HT-29 (cell line): Measurements from ENCODE around the gene NQO1. TPM values are rescaled to one million over a fixed set of nuclear protein-coding genes. Genes with fewer than 3 reads are reported as not detected.
"Not testable (repeated sequence)": the region's sequence is repeated elsewhere in the genome, so short reads cannot be mapped to it uniquely, and the experiment has no call there.

ENCODE experiments used
- DNase-seq: peaks from one replicate; pipeline ENCODE4 v3.0.0-alpha.2; 2015; ENCODE audit warnings: low spot score
- total RNA-seq: library from RNA; depleted of rRNA; stranded (reverse); fragments of >200 nt; shearing (Covaris generic); gene quantifications from 2 replicates; pipeline ENCODE4 v1.2.3, GENCODE V29; 2014

The NQO1 gene
- total RNA-seq, 1 experiment from 2014 or later: 560 TPM

DNA sequence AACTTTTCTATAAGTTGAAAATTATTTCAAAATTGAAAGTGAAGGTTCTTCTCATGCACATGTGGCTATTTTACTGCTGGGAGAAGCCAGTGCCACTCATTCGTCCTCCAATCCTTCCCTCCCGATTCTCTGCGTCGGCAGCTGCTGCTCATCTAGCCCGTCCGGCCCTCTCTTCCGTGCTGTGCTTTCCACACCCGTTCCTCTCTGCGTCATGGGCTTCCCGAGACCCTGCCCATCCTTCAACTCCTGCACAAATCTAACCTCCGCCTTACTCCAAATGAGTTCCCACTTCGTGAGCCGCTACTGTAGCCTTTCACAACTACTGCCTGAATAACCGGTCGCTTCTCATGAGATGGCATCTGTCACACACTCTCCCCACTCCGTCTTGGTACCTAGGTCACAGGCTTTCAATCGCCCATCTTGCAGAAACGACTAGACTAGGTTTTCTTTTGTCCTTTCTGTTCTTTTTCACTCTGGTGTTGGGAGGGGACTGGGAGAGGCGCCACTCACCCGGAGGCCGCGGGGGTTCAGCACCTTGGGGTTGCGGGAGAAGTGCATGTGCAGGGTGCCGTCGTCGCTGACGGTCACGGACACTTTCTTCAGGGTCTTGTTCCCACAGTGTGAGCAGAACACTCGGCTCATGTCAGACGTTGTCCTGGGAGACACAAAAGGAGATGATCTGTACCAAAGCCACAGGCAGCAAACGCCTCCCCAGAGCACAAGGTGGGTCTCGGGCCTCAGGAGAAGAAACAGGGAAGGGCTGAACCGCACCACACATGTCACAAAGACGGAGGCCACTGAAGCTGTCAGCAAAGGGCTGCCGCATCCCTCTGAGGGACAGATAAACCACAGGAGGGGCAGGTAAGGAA is 18.2 kb upstream of the NQO1 start:
- no peak for DNase-seq

DNA sequence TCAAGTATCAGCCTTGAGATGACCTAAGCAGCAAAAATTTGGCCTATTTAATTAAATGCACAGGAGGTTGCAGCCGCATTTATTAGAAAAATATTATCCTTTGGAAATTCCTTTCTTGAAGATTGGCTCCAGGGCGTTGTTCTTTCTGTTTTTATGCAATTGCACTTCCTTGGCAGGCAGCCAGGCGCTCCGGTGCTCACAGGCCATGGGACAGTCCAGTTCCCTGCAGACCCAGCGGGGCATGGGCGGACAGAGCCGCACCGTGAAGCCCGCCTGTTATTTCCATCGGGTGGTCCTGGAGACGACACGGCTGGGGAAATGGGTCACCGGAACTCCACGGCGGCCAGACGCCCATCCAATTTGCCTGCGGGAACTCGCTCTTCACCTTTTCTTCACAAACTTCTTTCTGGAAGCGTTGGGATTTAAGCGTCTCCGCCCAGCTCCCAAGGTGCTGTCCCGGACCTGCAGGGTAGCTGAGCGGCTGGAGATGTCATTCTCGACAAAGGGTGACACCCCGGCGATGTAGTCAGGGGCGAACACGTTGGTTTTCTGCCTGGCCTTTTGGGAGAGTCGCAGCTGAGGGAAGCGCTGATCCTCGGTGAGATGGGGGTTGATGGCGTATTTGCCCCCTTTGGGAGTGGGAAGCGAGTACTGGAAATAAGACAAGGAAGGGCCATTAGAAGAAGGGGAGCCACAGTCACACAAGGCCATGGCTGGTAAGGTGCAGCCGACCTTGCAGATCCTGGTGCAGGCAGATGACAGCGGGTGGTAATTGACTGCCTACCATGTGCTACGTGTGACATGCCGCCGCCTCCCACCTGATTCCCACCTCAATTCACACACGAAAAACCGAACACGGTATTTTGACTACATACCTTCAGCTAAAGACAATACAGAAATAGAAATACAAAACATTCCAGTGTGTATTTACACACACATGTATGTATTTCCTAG is 15.9 kb upstream of the NQO1 start:
- peak; percentile 60 for DNase-seq

GRCh38 chr16:69741519-69741918 is 15.2 kb upstream of the NQO1 start:
- DNase-seq: no peak

DNA sequence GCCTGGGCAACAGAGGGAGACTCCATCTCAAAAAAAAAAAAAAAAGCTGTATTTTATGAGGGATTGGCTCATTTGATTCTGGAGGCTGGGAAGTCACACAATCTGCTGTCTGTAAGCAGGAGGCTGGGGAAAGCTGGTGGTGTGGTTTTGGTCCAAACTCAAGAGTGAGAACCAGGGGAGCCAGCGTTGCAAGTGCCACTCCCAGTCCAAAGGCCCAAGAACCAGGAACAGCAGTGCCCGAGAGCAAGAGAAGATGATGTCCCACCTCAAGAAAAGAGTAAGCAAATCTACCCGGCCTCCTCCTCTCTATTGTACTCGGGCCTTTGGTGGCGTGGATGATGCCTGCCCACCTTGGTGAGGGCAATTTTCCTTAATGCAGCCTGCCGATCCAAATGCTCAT is 5.7 kb upstream of the NQO1 start:
- DNase-seq: no peak

GRCh38 chr16:69731280-69731679 is 4.9 kb upstream of the NQO1 start:
- DNase-seq: not testable (repeated sequence)

DNA sequence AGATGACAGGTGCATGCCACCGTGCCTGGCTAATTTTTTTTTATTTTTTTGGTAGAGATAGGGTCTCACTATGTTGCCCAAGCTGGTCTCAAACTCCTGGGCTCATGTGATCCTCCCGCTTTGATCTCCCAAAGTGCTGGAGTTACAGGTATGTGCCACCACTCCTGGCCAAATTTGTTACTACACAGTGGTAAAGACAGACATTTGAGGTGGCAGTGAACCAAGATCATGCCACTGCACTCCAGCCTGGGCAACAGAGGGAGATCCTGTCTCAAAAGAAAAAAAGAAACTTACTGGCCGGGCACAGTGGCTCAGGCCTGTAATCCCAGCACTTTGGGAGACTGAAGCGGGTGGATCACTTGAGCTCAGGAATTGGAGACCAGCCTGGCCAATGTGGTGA is 2.7 kb upstream of the NQO1 start:
- DNase-seq: not testable (repeated sequence)

DNA sequence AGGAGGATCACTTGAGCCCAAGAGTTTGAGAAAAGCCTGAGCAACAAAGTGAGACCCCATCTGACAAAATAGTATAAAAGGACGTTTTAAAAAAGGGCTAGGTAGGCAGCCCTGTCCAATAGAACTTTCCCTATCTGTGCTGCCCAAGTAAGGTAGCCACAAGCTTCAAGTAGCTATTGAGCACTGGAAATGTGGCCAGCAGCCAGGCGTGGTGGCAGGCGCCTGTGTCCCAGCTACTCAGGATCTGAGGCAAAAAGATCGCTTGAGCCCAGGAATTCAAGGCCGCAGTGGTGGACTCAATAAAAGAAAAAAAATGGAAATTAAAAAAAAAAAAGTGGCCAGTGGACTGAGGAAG is 1.5 kb upstream of the NQO1 start:
- DNase-seq: peak; percentile 45

- peak; percentile 42 for DNase-seq
These were observed 664 bp downstream of the NQO1 start for GRCh38 chr16:69725480-69726312.

DNA sequence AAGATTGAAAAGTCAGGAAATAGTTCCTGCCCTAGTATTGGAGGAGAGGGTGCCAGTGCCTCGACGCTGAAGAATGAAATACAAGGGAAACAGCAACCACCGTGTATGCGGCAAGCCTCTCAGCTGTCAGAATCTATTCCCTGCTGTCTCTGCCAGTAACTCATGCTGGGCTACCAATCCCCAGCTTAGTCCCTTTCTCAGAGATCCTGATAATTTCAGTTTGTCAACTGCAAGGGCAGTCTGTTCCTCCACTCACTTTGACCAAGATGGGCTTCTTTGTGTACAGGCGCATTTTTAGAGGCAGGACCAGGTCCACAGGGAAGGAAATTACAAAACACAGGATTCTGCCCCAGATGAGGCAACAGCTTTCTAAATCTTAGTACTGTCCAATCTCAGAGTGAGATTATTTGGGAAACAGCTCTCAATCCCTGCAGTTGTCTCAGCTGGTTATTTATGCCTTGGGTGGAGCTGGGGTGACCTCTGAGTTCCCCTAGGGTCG is 1.3 kb downstream of the NQO1 start:
- DNase-seq: peak; percentile 48

DNA sequence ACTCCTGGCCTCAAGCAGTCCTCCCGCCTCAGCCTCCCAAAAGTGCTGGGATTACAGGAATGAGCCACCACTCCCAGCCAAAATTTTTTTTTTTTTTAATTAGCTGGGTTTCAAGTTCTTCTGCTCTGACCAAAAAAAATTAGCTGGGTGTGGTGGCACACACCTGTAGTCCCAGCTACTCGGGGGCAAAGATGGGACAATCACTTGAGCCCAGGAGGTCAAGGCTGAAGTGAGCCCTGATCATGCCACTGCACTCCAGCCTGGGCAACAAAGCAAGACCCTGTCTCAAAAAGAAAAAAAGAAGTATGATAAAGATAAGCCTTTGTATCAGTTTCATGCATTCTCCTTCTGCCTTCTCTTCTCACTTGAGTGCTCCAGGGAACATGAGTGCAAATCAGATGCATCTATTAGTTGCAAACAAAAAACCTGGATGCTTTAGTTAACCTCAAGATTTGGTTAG is 1.9 kb downstream of the NQO1 start:
- peak; percentile 37 for DNase-seq

GRCh38 chr16:69721441-69721957 is 4.9 kb downstream of the NQO1 start:
- DNase-seq: no peak

DNA sequence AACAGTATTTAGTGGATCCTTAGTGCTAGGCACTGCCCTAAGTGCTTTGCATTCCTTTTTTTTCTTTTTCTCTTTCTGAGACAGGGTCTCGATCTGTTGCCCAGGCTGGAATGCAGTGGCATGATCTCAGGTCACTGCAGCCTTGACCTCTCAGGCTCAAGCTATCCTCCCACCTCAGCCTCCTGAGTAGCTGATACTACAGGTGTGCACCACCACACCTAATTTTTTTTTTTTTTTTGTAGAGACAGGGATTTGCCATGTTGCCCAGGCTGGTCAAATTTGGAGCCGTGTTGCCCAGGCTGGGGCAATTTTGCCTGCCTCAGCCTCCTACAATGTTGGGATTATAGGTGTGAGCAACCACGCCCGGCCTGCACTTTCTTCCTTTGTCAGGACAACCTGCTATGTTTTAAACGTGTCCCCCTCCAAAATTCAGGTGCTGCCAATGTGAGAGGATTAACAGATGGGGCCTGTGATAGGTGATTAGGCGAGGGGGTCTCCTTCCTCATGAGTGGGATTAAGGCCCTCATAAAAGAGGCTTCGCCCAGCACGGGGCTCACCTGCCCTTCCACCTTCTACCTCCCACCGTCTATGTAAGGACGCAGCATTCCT is 5.4 kb downstream of the NQO1 start:
- no peak for DNase-seq

DNA sequence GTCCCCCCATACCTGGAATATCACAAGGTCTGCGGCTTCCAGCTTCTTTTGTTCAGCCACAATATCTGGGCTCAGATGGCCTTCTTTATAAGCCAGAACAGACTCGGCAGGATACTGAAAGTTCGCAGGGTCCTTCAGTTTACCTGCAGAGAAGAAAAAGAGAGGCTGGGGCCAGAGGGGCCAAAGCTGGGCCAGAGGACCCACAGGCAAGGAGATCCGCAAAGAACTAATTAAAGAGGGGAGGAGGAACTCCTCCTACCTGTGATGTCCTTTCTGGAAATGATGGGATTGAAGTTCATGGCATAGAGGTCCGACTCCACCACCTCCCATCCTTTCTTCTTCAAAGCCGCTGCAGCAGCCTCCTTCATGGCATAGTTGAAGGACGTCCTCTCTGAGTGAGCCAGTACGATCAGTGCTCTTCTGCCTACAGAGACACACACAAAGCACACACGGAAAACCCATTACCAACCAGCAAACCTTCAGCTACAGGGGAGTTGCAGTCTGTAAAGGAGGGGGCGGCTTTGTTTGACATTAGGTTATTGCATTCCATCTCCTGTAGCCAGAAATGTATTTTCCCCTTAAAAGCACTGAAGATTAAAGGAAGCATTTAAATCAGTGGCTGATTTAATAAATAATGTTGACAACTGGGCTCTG is 8.1 kb downstream of the NQO1 start:
- DNase-seq: no peak

DNA sequence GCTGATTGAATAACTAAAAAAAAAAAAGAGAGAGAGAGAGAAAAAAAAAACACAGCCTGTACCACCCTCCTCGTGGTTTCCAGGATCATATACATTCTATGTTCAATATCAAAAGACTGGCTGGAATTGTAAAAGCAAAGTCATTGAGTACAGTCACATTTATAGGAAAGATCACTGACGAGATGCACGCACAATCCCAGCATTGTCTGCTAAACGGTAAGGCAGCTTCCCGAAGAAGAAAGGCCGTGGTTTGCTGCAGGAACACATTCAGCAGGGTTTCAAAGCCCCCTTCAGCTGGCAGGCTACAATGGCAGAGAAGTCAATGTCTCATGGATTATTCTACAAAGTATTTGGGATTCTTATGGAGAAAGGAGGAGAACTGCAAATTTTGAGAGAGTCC is 9.3 kb downstream of the NQO1 start:
- no peak for DNase-seq

- DNase-seq: no peak
These were observed 13.3 kb downstream of the NQO1 start for GRCh38 chr16:69712914-69713581.

- DNase-seq: no peak
These were observed 14.1 kb downstream of the NQO1 start for GRCh38 chr16:69712277-69712676.

DNA sequence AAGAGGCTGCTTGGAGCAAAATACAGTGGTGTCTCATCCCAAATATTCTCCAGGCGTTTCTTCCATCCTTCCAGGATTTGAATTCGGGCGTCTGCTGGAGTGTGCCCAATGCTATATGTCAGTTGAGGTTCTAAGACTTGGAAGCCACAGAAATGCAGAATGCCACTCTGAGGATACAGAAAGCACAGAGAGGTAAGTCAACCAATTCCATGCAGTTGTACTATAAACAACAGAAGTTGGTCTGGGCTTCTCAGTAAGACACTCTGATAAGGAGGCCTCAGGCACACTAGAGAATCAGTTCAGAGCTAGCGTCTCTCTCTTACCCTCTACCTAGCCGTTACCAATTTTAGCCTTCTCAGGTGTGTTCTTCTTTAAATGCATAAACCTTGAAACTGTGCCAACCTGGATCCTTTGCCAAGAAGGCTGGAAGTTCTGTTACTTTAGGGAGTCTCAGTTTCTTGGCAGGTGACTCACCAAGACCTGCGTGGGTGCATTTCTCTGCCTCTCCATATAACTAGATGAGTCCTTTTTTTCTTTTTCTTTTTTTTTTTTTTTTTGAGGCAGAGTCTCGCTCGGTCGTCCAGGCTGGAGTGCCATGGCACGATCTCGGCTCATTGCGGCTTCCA is 15.1 kb downstream of the NQO1 start:
- DNase-seq: peak; percentile 46

DNA sequence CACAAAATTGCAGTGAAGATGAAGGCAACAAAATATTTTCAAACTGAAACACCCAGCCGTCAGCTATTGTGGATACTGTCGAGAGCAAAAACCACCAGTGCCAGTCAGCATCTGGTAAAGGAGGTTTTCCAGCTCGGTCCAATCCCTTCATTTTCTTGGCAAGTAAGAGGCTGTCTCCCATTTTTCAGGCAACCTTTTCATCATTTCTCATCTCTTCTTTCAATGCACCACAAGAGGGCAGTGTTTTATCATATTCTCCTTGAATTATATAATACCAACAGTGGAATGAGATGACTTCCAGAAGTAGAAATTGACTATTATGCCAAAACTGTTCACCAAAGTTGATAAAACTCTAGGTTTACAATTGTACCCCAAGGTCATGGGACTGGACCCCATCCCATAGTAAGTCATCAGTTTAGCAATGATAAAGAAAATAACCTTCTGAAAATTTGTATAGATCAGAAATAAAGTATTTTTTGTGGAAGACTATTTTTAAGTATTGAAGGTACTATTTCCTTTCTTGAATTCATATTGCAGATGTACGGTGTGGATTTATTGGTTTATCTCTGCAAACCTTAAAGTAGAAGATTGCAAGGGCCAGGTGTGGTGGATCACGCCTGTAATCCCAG is 16.8 kb downstream of the NQO1 start:
- peak; percentile 77 for DNase-seq
